DND-41 (cell line): ENCODE data around the gene ARHGEF16.

ENCODE experiments used
- ATAC-seq: fragments of 200-7000 bp; cut with Tn5 transposase; 3 replicates; pipeline ENCODE4 v1.9.1; 2021; ENCODE audit warnings: low read depth; ENCODE audit not compliant: insufficient read depth
- DNase-seq: peaks from one replicate; pipeline ENCODE4 v3.0.0-alpha.2; 2020
- H2AFZ ChIP-seq: 2 replicates; pipeline ENCODE4 v1.6.0; 2012; ENCODE audit warnings: low read depth, low read length
- H3K27ac ChIP-seq: 2 replicates; pipeline ENCODE4 v1.5.1; 2012; ENCODE audit warnings: low read length, inconsistent platforms
- H3K27me3 ChIP-seq: fragments of 200-600 bp; sonication (generic); 2 replicates; pipeline ENCODE4 v1.6.0; 2012; ENCODE audit warnings: low read length, mild to moderate bottlenecking, inconsistent platforms; ENCODE audit not compliant: insufficient read depth, poor library complexity
- H3K36me3 ChIP-seq: 2 replicates; pipeline ENCODE4 v1.5.1; 2012; ENCODE audit warnings: low read length, inconsistent platforms; ENCODE audit not compliant: insufficient read depth
- H3K4me1 ChIP-seq: 2 replicates; pipeline ENCODE4 v1.5.1; 2012; ENCODE audit warnings: mild to moderate bottlenecking, low read length; ENCODE audit not compliant: insufficient read depth
- H3K4me2 ChIP-seq: 2 replicates; pipeline ENCODE4 v1.6.0; 2012; ENCODE audit warnings: mild to moderate bottlenecking, moderate library complexity, low read length, inconsistent platforms; ENCODE audit not compliant: insufficient read depth
- H3K4me3 ChIP-seq, 2 experiments: fragments of 200-600 bp in 1 of 2; shearing (Covaris generic) in 1 of 2; 2 replicates each; pipeline ENCODE4 v1.5.1; 2012 to 2016; ENCODE audit warnings: inconsistent platforms in 2 of 2, low read length in 2 of 2, mild to moderate bottlenecking in 2 of 2, low read depth in 1 of 2, moderate library complexity in 1 of 2
- H3K79me2 ChIP-seq: 2 replicates; pipeline ENCODE4 v1.6.0; 2012; ENCODE audit warnings: low read length, inconsistent platforms; ENCODE audit not compliant: insufficient read depth
- H3K9ac ChIP-seq: 2 replicates; pipeline ENCODE4 v1.6.0; 2012; ENCODE audit warnings: low read depth, mild to moderate bottlenecking, inconsistent platforms, low read length, moderate library complexity
- H3K9me3 ChIP-seq: 2 replicates; pipeline ENCODE4 v1.5.1; 2012; ENCODE audit warnings: low read length, moderate library complexity, mild to moderate bottlenecking, inconsistent platforms; ENCODE audit not compliant: insufficient read depth, severe bottlenecking
- H4K20me1 ChIP-seq: 2 replicates; pipeline ENCODE4 v1.6.0; 2012; ENCODE audit warnings: low read length; ENCODE audit not compliant: insufficient read depth
- EZH2 ChIP-seq: IDR thresholded peaks from 3 replicates; pipeline ENCODE4 v1.6.1; 2012; ENCODE audit warnings: borderline replicate concordance, low read depth, mild to moderate bottlenecking, moderate library complexity, low read length, inconsistent platforms; ENCODE audit not compliant: severe bottlenecking
- TF ChIP-seq, protein P1 (sequence below): IDR thresholded peaks from 2 replicates; pipeline ENCODE4 v1.5.1; 2012; ENCODE audit warnings: borderline replicate concordance, low read length, moderate library complexity, mild to moderate bottlenecking; ENCODE audit not compliant: poor library complexity, severe bottlenecking; ENCODE audit errors: extremely low read depth

The ARHGEF16 gene

GRCh38 chr1:3519301-3519885 lies 64.9 kb downstream of the ARHGEF16 start:
- Histone ChIP-seq H3K36me3 (no peaks in the 10 kb centered on the region), H3K4me2 (no peak overlapping the region), H3K4me1 (no peaks in the 10 kb centered on the region), H3K27ac (no peak overlapping the region), H3K4me3 (no peak overlapping the region), H3K9ac (no peak overlapping the region), H4K20me1 (peaks cover 10% of the 10 kb centered on the region; the same call in 1 of the 2 replicates), H3K27me3 (no peaks in the 10 kb centered on the region), H2AFZ (no peak overlapping the region), H3K9me3 (no peaks in the 10 kb centered on the region), H3K79me2 (no peaks in the 10 kb centered on the region)
- DNase-seq = no peak
- ATAC-seq = no peak
- TF ChIP-seq, protein P1, sequence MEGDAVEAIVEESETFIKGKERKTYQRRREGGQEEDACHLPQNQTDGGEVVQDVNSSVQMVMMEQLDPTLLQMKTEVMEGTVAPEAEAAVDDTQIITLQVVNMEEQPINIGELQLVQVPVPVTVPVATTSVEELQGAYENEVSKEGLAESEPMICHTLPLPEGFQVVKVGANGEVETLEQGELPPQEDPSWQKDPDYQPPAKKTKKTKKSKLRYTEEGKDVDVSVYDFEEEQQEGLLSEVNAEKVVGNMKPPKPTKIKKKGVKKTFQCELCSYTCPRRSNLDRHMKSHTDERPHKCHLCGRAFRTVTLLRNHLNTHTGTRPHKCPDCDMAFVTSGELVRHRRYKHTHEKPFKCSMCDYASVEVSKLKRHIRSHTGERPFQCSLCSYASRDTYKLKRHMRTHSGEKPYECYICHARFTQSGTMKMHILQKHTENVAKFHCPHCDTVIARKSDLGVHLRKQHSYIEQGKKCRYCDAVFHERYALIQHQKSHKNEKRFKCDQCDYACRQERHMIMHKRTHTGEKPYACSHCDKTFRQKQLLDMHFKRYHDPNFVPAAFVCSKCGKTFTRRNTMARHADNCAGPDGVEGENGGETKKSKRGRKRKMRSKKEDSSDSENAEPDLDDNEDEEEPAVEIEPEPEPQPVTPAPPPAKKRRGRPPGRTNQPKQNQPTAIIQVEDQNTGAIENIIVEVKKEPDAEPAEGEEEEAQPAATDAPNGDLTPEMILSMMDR = no peak
- no peak for TF ChIP-seq EZH2

DNA sequence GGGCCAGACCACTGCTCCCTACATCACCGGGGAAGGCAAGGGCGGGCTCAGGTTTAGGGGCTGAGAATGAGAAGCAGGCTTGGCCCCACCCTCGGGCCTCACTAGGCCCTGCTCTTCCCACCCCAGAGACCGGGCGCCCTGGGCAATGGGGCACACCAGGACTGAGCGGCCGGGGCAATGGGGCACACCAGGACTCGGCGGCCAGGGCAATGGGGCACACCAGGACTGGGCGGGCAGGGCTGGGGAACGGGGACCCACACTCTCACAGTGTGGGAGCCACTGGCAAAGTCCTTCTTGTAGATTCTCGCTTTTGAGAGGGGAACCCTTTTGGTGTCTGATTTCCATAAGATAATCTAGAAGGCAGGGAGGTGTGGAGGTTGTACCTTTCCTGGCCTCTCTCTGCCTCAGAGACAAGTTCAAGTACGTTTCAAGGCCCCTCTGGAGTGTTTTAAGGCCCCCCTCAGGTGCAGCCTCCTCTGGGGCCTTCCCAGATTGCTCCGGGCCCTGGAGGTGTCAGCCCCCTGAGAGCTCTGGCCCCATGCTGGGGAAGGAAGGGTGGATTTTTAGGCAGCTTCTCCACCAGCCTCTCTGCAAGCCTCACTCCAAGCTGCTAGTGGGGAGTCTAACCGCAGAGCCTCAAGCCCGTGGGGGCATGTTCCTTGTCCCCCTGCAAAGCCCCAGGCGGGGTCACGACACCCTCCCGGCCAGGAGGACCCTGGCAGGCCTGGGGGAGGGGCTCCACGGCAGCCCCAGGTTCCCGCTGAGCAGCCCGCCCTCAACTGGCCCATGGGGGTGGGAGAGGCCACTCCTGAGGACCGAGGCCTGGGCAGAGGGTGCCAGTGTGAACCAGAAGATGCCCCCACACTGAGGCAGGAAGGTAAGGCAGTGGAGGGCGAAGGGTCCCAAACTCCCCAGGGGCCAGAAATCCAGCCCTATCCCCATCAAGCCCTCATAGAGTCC lies 66.2 kb downstream of the ARHGEF16 start:
- Histone ChIP-seq H3K4me1 (no peaks in the 10 kb centered on the region), H3K4me3 (no peak overlapping the region), H3K79me2 (no peaks in the 10 kb centered on the region), H3K4me2 (no peak overlapping the region), H3K36me3 (no peaks in the 10 kb centered on the region), H3K9ac (no peak overlapping the region), H2AFZ (no peak overlapping the region), H3K9me3 (no peaks in the 10 kb centered on the region), H3K27ac (no peak overlapping the region), H3K27me3 (no peaks in the 10 kb centered on the region), H4K20me1 (peaks cover 16% of the 10 kb centered on the region; the same call in 1 of the 2 replicates)
- TF ChIP-seq, protein P1 = no peak
- no peak for TF ChIP-seq EZH2
- DNase-seq (no peak), ATAC-seq (no peak)

DNA sequence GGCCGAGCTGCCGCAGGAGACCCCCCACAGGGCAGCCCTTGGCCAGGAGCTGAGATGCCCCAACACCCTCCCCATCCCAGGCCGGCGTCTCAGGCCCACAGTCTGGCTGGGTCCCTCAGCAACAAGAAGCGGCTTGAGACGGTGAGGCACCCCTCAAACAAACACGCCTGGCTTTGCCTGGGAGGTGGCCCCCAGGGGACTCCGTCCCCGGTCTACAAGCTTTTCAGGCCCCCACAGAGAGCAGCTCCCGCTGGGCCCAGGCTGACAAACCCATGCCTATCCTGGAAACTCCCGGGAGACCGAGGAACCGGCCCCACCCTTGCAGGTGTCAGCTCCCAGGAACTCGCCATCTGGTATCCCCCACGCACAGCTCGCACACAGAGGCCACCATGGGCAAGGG lies 67.0 kb downstream of the ARHGEF16 start:
- Histone ChIP-seq H3K4me2 (no peak overlapping the region), H3K27me3 (no peaks in the 10 kb centered on the region), H3K9ac (no peak overlapping the region), H3K4me1 (no peaks in the 10 kb centered on the region), H3K9me3 (no peaks in the 10 kb centered on the region), H3K27ac (no peak overlapping the region), H3K36me3 (no peaks in the 10 kb centered on the region), H3K79me2 (no peaks in the 10 kb centered on the region), H3K4me3 (no peak overlapping the region), H2AFZ (no peak overlapping the region), H4K20me1 (peaks cover 19% of the 10 kb centered on the region; the same call in 1 of the 2 replicates)
- no peak for DNase-seq
- no peak for ATAC-seq
- TF ChIP-seq, protein P1 = no peak
- TF ChIP-seq EZH2 = no peak
